Breast epithelium (tissue), 4 donors: ENCODE results near the gene CDYL. TPM values are rescaled to one million over a fixed set of nuclear protein-coding genes. Genes with fewer than 3 reads are reported as not detected.
"Not testable (repeated sequence)": the region's sequence is repeated elsewhere in the genome, so short reads cannot be mapped to it uniquely, and the experiment has no call there.

Experiments used
- DNase-seq, 2 donors: peaks; one replicate each; pipeline ENCODE4 v3.0.0-alpha.2; 2019; ENCODE audit warnings: low spot score in 2 of 2
- H3K27ac ChIP-seq, 2 donors: fragments of 200-600 bp; sonication (generic) in 1 of 2; one replicate each; pipeline ENCODE4 v1.5.1; 2016 to 2019; ENCODE audit warnings: mild to moderate bottlenecking in 1 of 2
- H3K27me3 ChIP-seq, 2 donors: fragments of 200-600 bp; sonication (generic) in 1 of 2; one replicate each; pipeline versions ENCODE4 v1.5.1 to v1.6.0; 2017 to 2019; ENCODE audit warnings: control low read depth in 1 of 2, mild to moderate bottlenecking in 1 of 2
- H3K36me3 ChIP-seq: fragments of 200-600 bp; one replicate; pipeline ENCODE4 v1.5.1; 2019
- H3K4me1 ChIP-seq, 2 donors: fragments of 200-600 bp; sonication (generic); one replicate each; pipeline ENCODE4 v1.5.1; 2016 to 2019; ENCODE audit warnings: control low read depth in 1 of 2
- H3K4me3 ChIP-seq, 3 donors: fragments of 200-600 bp; sonication (generic); 1 replicate in 2 of 3; 2 replicates in 1 of 3; pipeline ENCODE4 v1.5.1; 2016 to 2019; ENCODE audit warnings: mild to moderate bottlenecking in 3 of 3, moderate library complexity in 2 of 3
- H3K9me3 ChIP-seq, 2 donors: fragments of 200-600 bp; sonication (generic) in 1 of 2; one replicate each; pipeline ENCODE4 v1.5.1; 2016 to 2019; ENCODE audit warnings: control low read depth in 1 of 2
- POLR2A ChIP-seq: fragments of 450-650 bp; IDR thresholded peaks from one replicate; pipeline ENCODE4 v1.6.1; 2016; ENCODE audit warnings: antibody characterized with exemption, mild to moderate bottlenecking, moderate library complexity
- POLR2AphosphoS5 ChIP-seq, 3 donors: sonication (generic); formaldehyde crosslinking; IDR thresholded peaks; one replicate each; pipeline ENCODE4 v1.6.1; 2017; ENCODE audit warnings: antibody characterized with exemption in 3 of 3
- intact Hi-C: fragments of 100-400 bp; cut with DNase I; formaldehyde crosslinking; loops from one replicate; pipeline ENCODE4 v1.15.1; 2023; ENCODE audit warnings: low total_unique reads
- total RNA-seq, 3 donors: library from RNA; depleted of rRNA; stranded (reverse); fragments of >200 nt; gene quantifications; one replicate each; pipeline ENCODE4 v1.1.0, GENCODE V29; 2016
- TF ChIP-seq, protein P1 (sequence below), 3 donors: fragments of 450-650 bp; IDR thresholded peaks; one replicate each; pipeline ENCODE4 v1.5.1; 2016 to 2017; ENCODE audit warnings: antibody characterized with exemption in 3 of 3, mild to moderate bottlenecking in 3 of 3, moderate library complexity in 3 of 3

CDYL gene
- total RNA-seq, 3 donors from 2014 or later: 32.9 to 58.0 (median 40.0) TPM

DNA sequence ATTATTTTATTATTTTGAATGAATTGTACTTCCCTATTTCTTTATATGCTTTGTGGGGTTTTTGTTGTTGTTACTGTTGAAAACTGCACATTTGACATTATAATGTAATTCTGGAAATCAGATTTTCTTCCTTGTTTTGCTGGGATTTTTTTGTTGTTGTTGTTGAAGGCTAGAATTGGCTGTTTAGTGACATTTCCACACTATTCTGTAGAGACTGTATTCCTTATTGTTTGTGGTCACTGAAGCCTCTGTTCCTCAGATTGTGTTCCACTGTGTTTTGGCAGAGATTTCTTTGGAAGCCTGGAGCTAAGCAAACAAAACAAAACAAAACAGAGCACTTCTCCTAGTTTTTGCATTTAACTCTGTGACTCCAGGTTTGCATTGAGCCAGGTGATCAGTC, 52.9 kb downstream of the CDYL start:
- intact Hi-C loops: no loop called here
- Histone ChIP-seq H3K36me3 (no peaks in the 10 kb centered on the region), H3K27ac (no peak overlapping the region), H3K9me3 (peaks cover 35 to 43% of the 10 kb centered on the region in 2 donors), H3K27me3 (no peaks in the 10 kb centered on the region), H3K4me1 (no peaks in the 10 kb centered on the region), H3K4me3 (no peak overlapping the region)
- TF ChIP-seq, protein P1, sequence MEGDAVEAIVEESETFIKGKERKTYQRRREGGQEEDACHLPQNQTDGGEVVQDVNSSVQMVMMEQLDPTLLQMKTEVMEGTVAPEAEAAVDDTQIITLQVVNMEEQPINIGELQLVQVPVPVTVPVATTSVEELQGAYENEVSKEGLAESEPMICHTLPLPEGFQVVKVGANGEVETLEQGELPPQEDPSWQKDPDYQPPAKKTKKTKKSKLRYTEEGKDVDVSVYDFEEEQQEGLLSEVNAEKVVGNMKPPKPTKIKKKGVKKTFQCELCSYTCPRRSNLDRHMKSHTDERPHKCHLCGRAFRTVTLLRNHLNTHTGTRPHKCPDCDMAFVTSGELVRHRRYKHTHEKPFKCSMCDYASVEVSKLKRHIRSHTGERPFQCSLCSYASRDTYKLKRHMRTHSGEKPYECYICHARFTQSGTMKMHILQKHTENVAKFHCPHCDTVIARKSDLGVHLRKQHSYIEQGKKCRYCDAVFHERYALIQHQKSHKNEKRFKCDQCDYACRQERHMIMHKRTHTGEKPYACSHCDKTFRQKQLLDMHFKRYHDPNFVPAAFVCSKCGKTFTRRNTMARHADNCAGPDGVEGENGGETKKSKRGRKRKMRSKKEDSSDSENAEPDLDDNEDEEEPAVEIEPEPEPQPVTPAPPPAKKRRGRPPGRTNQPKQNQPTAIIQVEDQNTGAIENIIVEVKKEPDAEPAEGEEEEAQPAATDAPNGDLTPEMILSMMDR (IDR thresholded peaks at IDR 0.05): no peak
- TF ChIP-seq POLR2AphosphoS5 (IDR thresholded peaks at IDR 0.05): no peak
- no peak for TF ChIP-seq POLR2A
- DNase-seq: no peak

DNA sequence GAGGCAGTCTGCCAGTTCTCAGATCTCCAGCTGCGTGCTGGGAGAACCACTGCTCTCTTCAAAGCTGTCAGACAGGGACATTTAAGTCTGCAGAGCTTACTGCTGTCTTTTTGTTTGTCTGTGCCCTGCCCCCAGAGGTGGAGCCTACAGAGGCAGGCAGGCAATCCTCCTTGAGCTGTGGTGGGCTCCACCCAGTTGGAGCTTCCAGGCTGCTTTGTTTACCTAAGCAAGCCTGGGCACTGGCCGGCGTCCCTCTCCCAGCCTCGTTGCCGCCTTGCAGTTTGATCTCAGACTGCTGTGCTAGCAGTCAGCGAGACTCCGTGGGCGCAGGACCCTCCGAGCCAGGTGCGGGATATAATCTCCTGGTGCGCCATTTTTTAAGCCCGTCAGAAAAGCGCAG, 59.3 kb downstream of the CDYL start:
- H3K4me1 ChIP-seq, H3K4me3 ChIP-seq, intact Hi-C loops, H3K36me3 ChIP-seq, H3K27me3 ChIP-seq, DNase-seq, H3K27ac ChIP-seq: not testable (repeated sequence)
- peaks cover 12 to 24% of the 10 kb centered on the region in 2 donors for H3K9me3 ChIP-seq

DNA sequence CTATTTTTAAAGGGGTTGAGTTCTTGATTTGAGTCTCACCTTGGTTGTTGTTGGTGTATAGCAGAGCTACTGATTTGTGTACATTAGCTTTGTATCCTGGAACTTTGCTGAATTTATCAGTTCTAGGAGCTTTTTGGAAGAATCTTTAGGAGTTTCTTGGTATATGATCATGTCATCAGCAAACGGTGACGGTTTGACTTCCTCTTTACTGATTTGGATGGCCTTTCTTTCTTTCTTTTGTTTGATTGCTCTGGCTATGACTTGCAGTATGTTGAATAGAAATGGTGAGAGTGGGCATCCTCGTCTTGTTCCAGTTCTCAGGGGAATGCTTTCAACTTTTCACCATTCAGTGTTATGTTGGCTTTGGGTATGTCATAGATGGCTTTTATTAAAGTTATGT, 64.0 kb downstream of the CDYL start:
- TF ChIP-seq, protein P1 (IDR thresholded peaks at IDR 0.05): no peak
- no peak for TF ChIP-seq POLR2AphosphoS5 (IDR thresholded peaks at IDR 0.05)
- TF ChIP-seq POLR2A: no peak
- no peak for DNase-seq
- intact Hi-C loops: no loop called here
- H3K4me3 ChIP-seq: no peak overlapping the region
- H3K9me3 ChIP-seq: peaks cover 43 to 44% of the 10 kb centered on the region in 2 donors
- no peaks in the 10 kb centered on the region for H3K36me3 ChIP-seq
- H3K27me3 ChIP-seq: no peaks in the 10 kb centered on the region
- no peak overlapping the region for H3K27ac ChIP-seq
- no peaks in the 10 kb centered on the region for H3K4me1 ChIP-seq

DNA sequence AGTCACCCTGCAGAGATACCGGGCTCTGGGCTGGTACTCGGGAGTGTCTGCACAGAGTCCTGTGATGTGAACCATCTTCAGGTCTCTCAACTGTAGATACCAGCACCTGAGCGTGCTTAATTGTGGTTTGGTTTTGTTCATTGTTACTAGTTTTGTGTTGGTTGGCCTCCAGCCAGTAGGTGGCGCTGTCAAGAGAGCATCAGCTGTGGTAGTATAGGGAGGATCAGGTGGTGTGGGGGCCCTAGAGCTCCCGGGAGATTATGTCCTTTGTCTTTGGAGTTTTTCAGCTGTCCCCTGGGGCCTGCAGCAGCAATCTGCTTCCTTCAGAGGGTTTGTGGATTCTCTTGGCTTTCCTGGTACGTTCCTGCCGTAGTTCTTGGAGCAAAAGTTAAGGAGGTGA, 67.9 kb downstream of the CDYL start:
- TF ChIP-seq, protein P1 (IDR thresholded peaks at IDR 0.05): no peak
- Histone ChIP-seq H3K36me3 (no peaks in the 10 kb centered on the region), H3K4me1 (no peaks in the 10 kb centered on the region), H3K9me3 (peaks cover 28 to 50% of the 10 kb centered on the region in 2 donors), H3K27ac (no peak overlapping the region), H3K27me3 (no peaks in the 10 kb centered on the region), H3K4me3 (no peak overlapping the region)
- no peak for DNase-seq
- intact Hi-C loops: no loop called here

DNA sequence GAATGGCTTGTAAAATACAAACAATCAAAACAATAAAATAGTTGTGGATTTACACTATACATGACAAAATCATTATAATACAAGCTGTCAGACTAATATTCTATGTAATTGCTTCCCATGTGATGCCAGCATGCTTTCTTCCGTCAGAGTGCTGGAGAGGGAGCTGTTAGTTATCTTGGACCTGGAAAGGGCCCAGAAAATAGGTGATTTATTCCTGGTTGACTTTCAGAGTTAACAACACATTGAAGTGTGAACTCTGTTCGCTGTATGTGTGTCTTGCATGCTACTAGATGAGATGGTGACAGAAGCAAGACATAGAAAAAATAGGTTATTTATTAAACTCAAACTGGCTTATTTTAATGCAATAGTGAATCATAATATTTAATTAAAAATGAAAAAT, 70.2 kb downstream of the CDYL start:
- Histone ChIP-seq H3K36me3 (no peaks in the 10 kb centered on the region), H3K4me1 (no peaks in the 10 kb centered on the region), H3K9me3 (peaks cover 19 to 43% of the 10 kb centered on the region in 2 donors), H3K27ac (no peak overlapping the region), H3K4me3 (no peak overlapping the region), H3K27me3 (no peaks in the 10 kb centered on the region)
- DNase-seq: no peak
- TF ChIP-seq POLR2AphosphoS5 (IDR thresholded peaks at IDR 0.05) (no peak), POLR2A (no peak)
- TF ChIP-seq, protein P1 (IDR thresholded peaks at IDR 0.05): no peak
- intact Hi-C loops: no loop called here

DNA sequence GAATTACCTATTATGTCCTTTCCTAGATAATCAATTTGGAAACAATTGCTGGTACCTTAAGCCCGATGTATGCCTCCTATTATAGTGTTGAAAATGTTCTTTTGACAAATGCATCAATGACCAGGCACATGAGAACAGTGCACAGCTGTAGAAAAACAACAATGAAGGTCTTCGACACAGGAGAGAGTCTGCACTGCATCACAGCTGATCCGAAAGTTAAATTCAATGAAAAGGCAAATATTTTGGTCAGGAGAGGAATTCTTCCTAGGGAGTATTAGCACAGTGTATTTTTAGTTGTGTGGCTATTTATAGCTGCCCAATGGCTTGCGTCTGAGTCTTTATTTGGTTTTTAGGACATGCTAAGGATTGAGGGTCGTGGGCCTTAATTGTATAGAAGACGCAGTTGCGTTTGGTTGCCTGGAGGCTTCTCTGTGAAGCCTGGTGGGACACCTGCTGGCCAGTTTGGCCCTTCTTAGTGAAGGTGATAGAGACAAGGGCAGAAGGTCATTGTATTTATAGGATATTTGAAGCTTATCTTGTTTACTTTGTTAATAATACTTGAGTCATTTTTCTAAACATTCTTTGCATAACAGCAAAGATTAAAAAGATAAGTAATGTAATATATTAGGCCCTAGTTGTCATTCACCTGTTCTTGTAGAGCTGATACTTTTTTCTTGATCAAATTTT, 72.3 kb downstream of the CDYL start:
- peaks cover 6 to 29% of the 10 kb centered on the region in 2 donors for H3K9me3 ChIP-seq
- TF ChIP-seq, protein P1 (IDR thresholded peaks at IDR 0.05): no peak
- TF ChIP-seq POLR2AphosphoS5 (IDR thresholded peaks at IDR 0.05) (no peak), POLR2A (no peak)
- H3K27me3 ChIP-seq: no peaks in the 10 kb centered on the region
- no peak overlapping the region for H3K4me3 ChIP-seq
- DNase-seq: no peak
- no peak overlapping the region for H3K27ac ChIP-seq
- H3K36me3 ChIP-seq: no peaks in the 10 kb centered on the region
- intact Hi-C loops: no loop called here
- no peaks in the 10 kb centered on the region for H3K4me1 ChIP-seq
